22Rv1 (cell line): ENCODE data around the gene GNRH2.

Source experiments
- ZFX ChIP-seq: fragments of 450-650 bp; IDR thresholded peaks from 2 replicates; pipeline ENCODE4 v1.6.1; 2017; ENCODE audit warnings: antibody characterized with exemption, borderline replicate concordance
- TF ChIP-seq, protein P1 (sequence below): fragments of 450-650 bp; IDR thresholded peaks from 2 replicates; pipeline ENCODE4 v1.5.1; 2017; ENCODE audit warnings: mild to moderate bottlenecking

DNA sequence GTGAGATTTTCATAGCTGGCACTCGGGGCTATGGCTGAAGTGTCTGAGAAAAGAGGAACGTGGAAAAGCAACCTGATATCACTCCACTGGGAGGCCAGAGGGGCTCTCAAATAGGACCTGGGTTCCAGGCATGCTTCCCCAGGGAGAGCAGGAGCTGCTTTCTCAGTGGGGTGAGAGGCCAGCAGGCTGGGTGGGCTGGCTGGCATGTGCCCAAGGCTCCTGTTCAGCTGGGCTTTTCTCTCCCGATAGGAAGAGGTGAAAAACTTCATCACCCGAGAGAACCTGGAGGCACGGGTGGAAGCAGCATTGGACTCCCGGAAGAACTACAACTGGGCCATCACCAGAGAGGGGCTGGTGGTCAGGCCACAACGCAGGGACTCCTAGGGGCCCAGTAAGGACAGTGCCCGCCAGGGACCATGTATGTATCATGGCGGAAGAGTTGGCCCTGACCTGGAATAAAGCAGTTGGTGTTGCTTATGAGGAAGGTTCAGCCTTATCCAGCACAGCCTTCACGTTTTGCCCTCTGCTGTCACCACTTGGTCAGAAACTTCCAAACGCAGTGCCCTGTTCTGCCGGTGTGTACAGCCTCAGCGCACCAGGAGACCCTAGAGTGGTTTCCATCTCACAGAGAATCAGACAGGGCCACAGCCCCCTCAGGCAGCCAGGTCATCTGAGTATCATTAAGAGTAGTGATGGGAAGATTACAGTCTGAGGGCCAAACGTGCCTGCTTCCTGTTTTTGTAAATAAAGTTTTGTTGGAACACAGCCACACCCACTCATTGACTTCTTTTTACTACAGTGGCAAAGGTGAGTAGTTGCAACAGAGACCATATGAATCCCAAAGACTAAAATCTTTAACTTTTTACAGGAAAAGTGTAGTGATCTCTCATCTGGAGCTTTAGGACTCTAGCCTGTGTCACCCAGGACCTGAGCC is 4.3 kb downstream of the GNRH2 start:
- TF ChIP-seq, protein P1, sequence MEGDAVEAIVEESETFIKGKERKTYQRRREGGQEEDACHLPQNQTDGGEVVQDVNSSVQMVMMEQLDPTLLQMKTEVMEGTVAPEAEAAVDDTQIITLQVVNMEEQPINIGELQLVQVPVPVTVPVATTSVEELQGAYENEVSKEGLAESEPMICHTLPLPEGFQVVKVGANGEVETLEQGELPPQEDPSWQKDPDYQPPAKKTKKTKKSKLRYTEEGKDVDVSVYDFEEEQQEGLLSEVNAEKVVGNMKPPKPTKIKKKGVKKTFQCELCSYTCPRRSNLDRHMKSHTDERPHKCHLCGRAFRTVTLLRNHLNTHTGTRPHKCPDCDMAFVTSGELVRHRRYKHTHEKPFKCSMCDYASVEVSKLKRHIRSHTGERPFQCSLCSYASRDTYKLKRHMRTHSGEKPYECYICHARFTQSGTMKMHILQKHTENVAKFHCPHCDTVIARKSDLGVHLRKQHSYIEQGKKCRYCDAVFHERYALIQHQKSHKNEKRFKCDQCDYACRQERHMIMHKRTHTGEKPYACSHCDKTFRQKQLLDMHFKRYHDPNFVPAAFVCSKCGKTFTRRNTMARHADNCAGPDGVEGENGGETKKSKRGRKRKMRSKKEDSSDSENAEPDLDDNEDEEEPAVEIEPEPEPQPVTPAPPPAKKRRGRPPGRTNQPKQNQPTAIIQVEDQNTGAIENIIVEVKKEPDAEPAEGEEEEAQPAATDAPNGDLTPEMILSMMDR: no peak
- TF ChIP-seq ZFX: no peak
